COLO829 (cell line): ENCODE measurements around the gene BRD2.

Source experiments
- DNase-seq: peaks from one replicate; pipeline ENCODE4 v3.0.0; 2012; ENCODE audit warnings: low spot score

Gene BRD2

DNA sequence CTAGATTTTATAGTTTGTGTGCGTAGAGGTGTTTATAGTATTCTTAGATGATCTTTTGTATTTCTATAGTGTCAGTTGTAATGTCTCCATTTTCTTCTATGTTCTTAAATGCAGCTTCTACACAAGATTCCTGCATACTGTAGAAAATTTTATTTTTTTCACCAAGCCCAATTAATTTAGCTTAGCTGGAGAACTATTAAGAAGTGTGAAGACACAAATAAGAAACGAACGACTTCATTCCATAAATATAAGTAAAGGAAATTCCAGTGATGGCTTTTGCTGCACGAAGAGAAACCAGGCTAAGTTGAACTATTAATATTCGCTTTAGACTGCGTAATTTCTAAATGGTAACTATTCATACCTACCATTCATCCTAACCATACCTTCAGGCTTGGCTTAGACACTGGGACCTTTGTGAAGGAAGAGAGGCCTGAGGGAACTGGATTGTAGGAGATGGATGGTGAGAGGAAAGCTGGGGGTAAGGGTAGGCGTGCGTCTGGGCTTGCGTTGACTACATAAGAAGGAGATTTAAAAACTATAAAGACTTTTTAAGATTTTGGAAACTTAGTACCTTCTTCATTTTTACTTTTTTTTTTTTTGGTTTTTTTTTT, 25.1 kb downstream of the BRD2 start:
- peak; percentile 70 for DNase-seq

DNA sequence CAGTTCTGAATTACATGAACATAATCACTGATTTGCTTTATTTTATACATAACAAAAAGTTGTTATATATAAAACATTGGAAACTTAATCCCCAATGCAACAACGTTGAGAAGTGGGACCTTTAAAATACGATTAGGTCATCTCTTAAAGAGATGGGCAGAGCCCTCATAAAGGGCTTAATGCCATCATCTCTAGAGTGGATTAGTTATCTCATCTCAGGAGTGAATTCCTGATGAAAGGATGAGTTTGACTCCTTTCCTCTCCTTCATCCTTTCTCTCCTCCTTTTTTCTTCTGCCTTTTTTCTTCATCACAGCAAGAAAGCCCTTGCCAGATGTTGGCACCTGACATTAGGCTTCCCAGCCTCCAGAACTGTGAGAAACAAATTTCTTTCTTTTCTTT, 27.1 kb downstream of the BRD2 start:
- no peak for DNase-seq

DNA sequence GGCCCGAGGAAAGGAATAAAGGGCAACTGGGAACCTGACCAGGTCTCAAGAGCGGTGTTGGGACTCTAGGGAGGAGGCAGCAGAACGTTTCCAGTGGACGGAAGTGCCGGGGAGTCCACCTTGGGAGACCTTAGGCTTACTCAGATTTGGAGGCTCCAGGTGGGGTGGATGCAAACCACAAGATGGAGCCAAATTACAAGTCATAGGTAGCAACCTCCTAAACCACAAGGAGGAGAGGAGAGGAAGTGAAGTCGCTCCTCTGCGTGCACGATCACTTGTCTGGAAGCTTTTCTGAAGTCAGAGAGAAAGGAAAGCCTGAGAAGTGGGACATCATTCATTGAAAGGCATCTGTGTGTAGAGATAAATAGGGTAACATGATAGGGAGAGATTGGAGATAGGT, 31.7 kb downstream of the BRD2 start:
- DNase-seq, result no peak

DNA sequence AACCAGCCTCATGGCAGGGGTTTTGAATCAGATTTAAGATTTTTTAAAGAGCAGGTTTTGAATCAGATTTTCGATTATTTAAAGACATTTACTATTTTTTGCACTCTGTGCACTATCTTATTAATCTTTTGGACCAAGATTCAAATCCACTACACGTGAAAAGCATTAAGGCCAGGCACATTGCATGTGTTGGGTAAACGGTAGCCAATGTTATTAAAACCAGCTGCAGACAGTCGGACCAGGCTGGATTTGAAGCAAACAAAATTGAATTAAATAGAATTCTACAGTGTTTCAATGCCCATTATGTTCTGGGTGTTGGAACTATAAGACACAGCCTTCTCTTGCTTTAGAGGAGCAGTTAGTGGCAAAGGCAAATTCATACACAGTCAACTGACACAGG, 33.3 kb downstream of the BRD2 start:
- DNase-seq, result no peak

DNA sequence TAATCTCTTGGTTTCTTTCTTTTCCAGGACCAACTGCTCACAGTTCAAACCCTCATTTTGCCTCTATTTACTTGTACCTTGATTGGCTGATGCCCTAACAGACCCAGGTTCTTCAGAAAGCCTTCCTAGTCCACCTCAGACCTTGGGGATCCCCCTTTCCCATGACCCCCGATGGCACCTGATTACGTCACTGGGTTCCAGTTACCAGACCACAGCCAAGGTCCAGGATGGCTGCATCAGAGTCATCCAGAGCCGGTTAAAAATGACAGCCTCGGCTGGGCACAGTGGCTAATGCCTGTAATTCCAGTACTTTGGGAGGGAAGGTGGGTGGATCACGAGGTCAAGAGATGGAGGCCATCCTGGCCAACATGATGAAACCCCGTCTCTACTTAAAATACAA, 36.5 kb downstream of the BRD2 start:
- no peak for DNase-seq

DNA sequence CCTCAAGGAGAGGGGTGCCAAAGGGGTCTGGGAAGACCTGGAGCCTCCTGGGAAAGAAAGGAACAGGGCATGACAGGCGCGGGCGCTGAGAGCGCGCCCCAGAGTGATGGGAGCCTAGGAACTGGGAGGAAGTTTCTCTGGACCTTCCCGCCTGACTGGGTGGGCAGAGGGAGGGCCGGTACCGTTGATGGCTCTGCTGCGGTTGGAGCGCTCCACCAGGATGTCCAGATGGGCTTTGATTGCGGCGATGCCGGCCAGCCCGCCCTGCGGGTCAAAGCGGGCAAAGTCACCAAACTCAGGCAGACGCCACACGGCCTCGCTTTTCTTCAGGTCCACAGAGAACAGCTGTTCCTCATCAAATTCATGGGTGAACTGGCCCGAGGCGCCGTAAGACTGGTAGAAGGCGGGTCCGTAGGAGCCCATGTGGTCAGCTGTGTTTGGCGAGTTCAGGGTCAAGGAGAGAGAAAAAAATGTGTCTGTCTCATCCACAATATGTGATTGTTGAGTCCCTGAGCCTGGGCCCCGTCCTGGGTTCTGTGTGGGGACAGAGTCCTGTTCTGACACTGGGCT, 39.5 kb downstream of the BRD2 start:
- no peak for DNase-seq

DNA sequence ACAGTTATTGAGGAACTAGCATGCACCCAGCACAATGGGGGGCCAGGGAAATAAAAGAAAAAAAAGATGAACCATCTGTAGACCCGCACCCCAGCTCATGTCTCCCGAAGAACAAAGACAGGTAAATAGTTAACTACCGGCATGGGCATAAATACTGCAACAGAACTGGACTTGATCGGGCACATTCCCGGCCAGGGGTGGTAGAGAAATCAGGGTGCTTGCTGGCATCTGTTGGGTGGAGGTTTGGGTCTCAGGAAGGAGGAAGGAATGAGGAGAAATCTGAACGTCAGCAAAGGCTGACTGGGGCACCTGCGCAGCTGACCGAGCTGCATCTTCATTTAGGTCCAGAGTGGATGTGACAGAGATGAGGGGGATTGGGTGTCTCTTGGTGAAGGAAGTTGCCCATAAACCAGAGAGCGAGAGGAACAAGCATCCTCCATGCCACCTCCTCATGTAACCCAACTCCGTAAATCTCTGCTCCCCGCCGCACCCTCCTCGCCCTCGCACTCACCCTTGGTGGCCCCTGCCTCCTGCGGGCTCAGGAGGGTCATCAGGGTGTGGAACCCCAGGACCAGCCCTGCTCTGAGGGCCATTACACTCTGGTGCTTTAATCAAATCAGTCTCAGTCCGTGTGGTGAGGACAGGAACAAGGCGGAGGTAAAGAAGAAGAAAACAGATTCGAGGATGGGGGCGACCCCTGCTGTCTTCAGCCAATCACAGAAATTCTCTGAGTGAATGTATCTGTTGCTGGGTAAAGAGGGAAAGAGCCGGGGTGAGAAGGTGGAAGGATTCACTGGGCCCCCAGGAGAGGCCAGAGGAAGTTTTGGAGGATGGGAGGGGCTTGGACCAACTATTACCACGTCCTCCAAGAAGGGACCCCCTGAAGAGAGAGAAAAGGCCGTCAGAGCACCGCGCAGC, 40.8 kb downstream of the BRD2 start, which contains the start of gene HLA-DOA:
HLA-DOA (minus strand) TSS at position 648 of the 918 bp plus-strand sequence.
- DNase-seq, result no peak

DNA sequence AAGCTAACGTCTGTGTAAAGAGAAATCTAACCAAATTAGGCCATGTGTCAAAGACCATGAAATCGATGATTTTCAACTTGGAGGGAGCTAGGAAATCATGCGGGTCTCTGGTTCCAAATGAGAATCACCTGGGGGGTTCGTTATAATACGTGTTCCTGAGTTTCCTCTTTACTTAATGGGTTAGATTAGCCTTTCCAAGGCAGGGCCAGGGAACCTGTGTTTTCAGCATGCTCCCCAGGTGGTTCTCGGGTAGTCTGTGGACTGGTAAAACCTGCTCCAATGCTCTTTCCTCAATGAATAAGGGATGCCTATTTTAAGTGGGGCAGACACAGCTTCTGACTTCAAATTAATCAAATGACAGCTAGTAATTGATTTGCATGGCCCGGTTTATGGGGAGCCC, 42.0 kb downstream of the BRD2 start:
- DNase-seq, result no peak

DNA sequence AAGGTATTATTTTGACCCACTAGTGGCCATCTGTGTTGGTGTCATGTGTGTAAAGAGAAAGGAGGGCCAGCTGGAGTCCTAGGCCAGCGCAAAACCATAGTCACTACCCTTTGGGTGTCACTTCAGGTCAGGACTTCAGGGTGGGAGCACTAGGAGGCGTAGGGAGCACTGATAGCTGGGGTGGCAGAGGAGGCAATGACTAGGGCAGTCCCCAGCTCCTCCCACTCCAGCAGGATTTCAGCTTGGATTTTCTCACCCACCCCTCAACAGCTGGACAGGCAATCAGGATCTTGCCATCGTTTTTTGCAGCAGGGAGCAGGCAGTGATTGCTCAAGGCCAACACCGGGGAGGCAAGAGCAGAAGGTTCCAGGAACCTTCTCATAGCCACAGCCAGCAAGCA, 45.2 kb downstream of the BRD2 start:
- no peak for DNase-seq

DNA sequence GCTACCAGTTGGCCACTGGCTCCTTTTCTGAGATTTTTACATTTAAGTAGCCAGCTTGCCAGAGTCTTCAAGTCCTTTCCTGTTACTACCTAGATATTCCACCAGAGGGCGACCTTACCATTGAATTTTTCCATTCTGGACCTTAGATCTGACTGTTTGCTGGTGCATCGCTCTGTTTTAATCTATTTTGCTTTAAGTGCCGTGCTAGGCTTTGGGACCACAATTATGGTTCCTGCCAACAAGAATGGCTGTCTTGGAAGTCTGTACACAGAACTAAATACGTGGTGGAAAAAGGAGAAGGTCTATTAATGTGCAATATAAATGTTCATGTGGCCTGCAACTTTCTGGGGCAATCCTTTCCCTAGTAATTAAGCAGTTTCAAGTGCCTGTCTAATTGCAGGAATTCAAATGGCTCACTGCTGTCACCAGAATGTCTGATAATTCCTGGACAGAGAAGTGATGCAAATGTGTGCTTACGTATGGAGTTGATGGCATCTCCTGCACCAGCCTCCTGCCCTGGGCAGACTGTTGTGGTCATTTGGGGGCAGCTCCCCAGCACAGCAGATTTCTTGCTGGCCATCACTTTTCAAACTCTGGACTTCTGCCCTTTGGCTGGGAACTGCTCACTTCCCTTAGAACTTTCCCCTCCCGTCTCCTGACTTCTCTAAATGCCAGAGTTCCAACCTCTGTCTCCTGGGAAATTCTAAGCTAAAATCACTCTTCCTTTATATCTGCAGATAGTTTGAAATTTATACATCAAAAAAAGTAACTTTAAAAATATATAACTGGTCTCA, 46.6 kb downstream of the BRD2 start:
- DNase-seq, result peak; percentile 80

DNA sequence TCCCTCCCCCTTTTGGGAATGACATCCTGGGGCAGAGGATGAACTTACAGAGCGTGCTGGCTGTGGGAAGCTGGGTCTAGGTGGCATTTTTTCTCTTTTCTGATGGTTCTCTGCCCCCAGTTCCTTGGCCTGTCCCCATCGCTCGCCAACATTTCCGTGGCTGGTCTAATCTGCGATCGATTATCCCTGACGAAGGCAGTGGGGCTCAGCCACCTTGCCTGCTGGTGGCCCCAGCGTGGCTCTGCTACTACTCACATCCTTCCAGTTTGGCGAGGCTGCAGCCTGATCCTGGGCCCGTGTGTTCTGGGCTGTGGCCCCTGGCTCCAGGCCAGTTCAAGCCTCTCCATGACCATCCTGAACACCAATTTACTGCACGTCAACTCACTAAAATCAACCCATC, 47.4 kb downstream of the BRD2 start:
- DNase-seq, result no peak

DNA sequence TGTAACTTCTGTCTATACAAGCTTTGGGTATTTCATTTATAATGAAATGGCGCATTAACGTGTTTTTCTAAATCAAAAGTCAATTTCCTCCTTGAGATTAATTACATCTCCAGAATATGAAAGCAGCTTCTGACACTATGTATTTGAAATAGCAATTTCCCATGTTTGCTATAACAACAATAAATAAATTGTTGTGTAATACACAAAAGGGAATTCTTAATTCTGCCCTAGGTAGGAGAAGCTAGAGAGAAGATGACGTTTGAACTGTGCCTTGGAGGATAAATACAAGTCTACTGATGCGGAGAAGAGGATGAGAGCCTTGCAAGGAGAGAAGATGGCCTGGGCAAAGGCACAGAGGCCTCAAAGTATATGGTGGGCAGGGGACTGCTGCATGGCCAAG, 48.6 kb downstream of the BRD2 start:
- DNase-seq, result no peak

DNA sequence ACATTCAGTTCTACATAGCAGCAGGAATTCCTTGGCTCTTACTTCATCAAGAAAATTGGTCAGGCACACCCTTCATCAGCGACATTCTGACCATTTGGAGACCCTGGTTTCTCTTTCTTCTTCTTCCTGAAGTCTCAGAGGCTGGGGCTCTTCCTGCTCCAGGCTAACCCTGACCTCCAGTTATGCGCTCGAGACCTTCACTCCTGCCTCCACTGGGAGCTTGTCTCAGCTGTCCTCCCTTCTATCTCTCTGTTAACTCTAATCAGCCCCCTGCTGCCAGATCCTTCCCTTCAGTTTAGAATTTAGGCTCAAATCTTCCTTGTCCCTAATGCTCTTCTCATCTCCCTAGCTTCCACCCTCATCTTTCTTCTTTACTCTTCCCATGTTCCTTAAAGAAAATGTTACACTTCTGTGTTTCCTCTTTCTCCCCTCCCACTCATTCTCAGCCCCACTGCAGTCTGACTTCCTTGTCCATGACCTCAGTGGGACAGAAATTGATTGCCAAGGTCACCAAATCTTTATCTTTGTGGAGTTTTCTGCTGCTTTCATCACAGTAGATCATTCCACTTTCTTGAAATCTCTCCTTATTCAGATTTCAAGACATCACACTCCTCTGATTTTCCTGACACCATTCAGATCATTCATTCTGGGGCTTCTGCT, 49.4 kb downstream of the BRD2 start:
- no peak for DNase-seq

DNA sequence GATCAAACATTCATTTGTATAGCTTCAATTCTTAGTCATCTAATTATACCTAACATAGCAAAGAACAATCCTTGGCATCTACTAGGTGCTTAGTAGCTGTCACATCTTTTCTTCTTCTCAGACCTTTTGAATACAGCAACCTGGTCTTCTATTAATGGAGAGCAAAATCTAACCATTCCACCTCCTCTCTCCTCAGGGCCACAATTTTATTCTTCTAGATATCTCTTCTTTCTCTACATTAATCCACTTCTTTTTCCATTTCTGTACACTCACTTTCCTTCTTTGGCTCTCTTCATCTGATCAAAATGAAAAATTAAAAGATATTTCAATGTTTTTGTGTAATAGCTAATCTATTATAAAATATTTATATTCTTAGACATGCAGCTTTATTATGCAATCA, 50.0 kb downstream of the BRD2 start:
- peak; percentile 45 for DNase-seq

DNA sequence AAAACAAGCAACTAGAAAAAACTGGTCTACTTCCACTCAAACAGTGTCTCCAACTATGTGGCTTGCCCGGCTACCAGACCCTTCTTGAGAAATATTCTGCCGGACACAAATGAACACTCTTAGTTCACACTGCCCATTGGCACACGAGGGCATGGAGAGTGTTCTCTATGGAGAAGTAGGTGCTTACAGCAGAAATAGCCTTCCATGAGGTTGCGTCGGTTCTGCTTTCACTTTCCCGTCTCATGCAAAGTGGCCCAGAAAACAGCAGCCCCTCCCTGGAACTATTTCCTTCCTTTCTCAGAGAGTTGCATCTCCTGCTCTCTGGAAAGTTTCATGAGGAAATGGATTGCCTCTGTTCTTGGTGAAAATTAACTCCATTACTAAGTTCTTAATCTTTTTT, 50.5 kb downstream of the BRD2 start:
- DNase-seq, result no peak

DNA sequence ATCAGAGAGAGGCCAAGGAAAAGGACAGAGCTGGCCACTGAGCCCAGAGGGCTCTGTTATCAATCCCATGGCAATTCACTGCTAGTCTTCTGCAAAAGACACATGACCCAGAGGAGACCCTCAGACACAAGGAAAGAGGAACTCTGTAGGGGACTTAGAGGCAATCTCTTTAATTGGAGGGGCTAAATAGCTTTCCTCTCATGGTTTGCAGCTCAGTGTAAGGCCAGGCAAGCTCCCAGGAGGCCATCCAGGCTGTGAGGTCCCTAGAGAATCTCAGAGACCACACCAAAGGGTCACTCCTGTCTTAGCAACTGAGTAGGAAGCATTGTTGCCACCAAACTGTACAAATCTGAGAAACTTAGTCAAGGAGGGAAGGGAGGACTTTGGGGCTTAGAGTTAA, 51.0 kb downstream of the BRD2 start:
- no peak for DNase-seq

DNA sequence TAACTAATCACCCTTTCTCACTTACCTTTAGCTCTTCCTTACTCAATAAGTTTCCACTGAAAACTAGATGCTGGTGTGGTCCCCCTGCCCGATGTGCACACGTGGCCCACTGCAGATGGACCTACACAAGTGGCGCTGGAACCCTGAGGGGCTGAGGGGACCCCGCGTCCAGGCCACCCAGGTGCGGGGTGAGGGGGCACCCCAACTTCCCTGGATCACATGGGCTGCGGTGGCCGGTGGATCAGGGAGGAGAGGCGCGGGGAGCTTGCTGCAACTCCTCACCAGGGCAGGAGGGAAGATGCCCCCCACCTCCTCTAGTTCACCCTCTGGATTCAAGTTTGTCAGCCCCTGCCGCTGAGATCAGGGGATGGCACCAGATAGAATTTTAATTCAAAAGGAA, 53.5 kb downstream of the BRD2 start:
- no peak for DNase-seq

DNA sequence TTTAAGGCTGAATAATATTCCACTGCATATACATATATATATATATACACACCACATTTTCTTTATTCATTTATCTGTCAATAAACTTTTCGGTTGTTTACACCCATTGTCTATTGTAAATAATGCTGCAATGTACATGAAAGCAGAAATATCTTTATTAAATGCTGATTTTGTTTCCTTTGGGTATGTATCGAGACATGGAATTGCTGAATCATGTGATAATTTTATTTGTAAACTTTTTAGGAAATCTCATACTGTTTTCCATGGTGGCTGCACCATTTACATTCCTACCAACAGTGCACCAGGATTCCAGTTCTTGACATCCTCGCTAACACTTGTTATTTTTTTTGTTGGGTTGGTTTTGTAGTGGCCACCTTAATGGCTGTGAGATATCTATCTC, 55.1 kb downstream of the BRD2 start:
- DNase-seq, result no peak

DNA sequence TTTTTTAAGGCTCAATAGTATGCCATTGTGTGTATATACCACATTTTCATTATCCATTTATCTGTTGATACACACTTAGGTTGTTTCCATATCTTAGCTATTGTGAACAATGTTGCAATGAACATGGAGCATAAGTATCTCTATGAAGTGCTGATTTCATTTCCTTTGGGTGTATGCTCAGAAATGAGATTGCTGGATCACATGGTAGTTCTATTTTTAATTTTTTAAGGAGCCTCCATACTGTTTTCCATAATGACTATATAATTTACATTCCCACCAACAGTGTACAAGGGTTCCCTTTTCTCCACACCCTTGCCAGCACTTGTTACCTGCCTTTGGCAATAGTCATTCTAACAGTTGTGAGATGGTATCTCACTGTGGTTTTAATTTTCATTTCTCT, 56.1 kb downstream of the BRD2 start:
- no peak for DNase-seq

DNA sequence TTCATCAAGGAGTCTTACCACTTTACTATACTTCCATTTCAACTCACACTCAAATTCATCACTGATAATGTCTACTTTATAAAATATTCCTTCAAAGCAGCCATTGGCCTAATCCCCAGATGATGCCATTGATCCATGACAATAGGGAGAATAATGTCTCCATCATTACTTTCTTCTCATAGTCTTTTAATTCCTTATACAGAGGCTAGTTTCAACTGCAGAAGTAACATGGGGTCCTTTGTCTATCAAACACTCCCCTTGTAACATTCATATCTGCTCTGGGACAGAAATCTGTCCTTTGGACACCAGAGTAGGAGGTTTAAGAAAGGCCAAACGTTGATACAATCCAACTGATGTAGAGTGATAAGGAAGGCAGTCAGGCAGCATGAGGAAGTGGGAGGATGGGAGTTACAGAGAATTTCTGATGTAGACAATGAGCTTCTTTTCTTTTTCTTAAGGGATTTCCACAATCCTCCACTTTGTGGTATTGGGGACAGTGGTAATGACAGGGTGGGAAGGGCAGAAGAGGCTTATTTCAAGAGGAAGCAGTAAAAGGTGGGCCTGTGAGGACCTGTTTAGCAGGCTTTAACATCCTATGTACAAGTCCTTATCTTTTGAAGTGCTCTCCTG, 59.9 kb downstream of the BRD2 start:
- no peak for DNase-seq
